B cell (primary cell): Measurements from ENCODE around the gene ADARB2.

Experiments used
- EZH2 ChIP-seq: IDR thresholded peaks from 2 replicates; pipeline ENCODE4 v1.6.1; 2012; ENCODE audit warnings: borderline replicate concordance, low read depth, mild to moderate bottlenecking, moderate library complexity, low read length; ENCODE audit not compliant: insufficient read depth, poor library complexity, severe bottlenecking
- TF ChIP-seq, protein P1 (sequence below): fragments of 200-600 bp; IDR thresholded peaks from one replicate; pipeline ENCODE4 v1.8.0; 2022; ENCODE audit warnings: antibody characterized with exemption, mild to moderate bottlenecking

DNA sequence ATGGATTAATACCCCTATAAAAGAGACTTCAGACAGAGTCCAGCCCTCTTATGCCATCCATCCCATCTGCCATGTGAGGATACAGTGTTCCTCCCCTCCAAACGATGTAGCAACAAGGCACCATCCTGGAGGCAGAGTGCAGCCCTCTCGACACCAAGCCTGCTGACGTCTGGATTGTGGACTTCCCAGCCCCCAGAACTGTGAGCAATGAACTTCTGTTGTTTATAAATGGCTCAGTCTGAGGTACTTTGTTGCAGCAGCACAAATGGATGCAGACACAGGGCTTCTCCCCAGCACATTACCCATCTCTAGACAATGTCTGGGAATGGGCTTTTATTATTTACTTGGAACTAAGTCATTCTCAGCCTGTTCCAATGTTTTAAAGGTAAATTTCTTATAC, 485.6 kb downstream of the ADARB2 start:
- TF ChIP-seq, protein P1, sequence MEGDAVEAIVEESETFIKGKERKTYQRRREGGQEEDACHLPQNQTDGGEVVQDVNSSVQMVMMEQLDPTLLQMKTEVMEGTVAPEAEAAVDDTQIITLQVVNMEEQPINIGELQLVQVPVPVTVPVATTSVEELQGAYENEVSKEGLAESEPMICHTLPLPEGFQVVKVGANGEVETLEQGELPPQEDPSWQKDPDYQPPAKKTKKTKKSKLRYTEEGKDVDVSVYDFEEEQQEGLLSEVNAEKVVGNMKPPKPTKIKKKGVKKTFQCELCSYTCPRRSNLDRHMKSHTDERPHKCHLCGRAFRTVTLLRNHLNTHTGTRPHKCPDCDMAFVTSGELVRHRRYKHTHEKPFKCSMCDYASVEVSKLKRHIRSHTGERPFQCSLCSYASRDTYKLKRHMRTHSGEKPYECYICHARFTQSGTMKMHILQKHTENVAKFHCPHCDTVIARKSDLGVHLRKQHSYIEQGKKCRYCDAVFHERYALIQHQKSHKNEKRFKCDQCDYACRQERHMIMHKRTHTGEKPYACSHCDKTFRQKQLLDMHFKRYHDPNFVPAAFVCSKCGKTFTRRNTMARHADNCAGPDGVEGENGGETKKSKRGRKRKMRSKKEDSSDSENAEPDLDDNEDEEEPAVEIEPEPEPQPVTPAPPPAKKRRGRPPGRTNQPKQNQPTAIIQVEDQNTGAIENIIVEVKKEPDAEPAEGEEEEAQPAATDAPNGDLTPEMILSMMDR, result no peak
- no peak for TF ChIP-seq EZH2
